HPDE6-E6E7 (cell line): ENCODE data around the gene LPP.

ENCODE experiments used
- DNase-seq: peaks from one replicate; pipeline ENCODE4 v3.0.0; 2011; ENCODE audit warnings: missing footprints; ENCODE audit errors: extremely low spot score

LPP gene

GRCh38 chr3:188137051-188137450 is 16.9 kb upstream of the LPP start:
- no peak for DNase-seq

- no peak for DNase-seq
These were observed 14.5 kb upstream of the LPP start for GRCh38 chr3:188139466-188139865.

GRCh38 chr3:188146219-188146618 is 7.7 kb upstream of the LPP start:
- DNase-seq, result no peak

GRCh38 chr3:188147782-188148181 is 6.2 kb upstream of the LPP start:
- no peak for DNase-seq

- no peak for DNase-seq
These were observed 5.6 kb upstream of the LPP start for GRCh38 chr3:188148318-188148717.

GRCh38 chr3:188149587-188149986 is 4.4 kb upstream of the LPP start:
- no peak for DNase-seq

- no peak for DNase-seq
These were observed 3.0 kb upstream of the LPP start for GRCh38 chr3:188150982-188151381.

- DNase-seq, result no peak
These were observed 2.5 kb upstream of the LPP start for GRCh38 chr3:188151438-188151837.

GRCh38 chr3:188152660-188153436 is 1.1 kb upstream of the LPP start:
- no peak for DNase-seq

- peak; percentile 89 for DNase-seq
These were observed 432 bp upstream of the LPP start for GRCh38 chr3:188153437-188154013.

GRCh38 chr3:188154809-188155574 is 1.0 kb downstream of the LPP start:
- no peak for DNase-seq

GRCh38 chr3:188156056-188156455 is 2.1 kb downstream of the LPP start:
- no peak for DNase-seq

GRCh38 chr3:188157407-188157806 is 3.5 kb downstream of the LPP start:
- no peak for DNase-seq

- DNase-seq, result no peak
These were observed 4.0 kb downstream of the LPP start for GRCh38 chr3:188157971-188158370.

- DNase-seq, result no peak
These were observed 4.9 kb downstream of the LPP start for GRCh38 chr3:188158731-188159310.

- DNase-seq, result no peak
These were observed 6.8 kb downstream of the LPP start for GRCh38 chr3:188160751-188161150.

GRCh38 chr3:188164248-188164687 is 10.3 kb downstream of the LPP start:
- DNase-seq, result no peak

GRCh38 chr3:188165596-188165995 is 11.6 kb downstream of the LPP start:
- no peak for DNase-seq

- no peak for DNase-seq
These were observed 12.5 kb downstream of the LPP start for GRCh38 chr3:188166441-188166840.

GRCh38 chr3:188168186-188168585 is 14.2 kb downstream of the LPP start:
- DNase-seq, result no peak

- DNase-seq, result no peak
These were observed 14.7 kb downstream of the LPP start for GRCh38 chr3:188168648-188169047.

GRCh38 chr3:188169830-188170455 is 16.0 kb downstream of the LPP start:
- no peak for DNase-seq
